Measurements from ENCODE around the gene SPOCK3.

GRCh38 chr4:167028976-167029375 is 205.3 kb downstream of the SPOCK3 start:
- TF ChIP-seq POLR2A (IDR thresholded peaks at IDR 0.05), result no peak
- no peak for TF ChIP-seq CTCF (IDR thresholded peaks at IDR 0.05)
